Heart left ventricle (tissue), 13 donors: Measurements from ENCODE around the gene ZNF256.

ENCODE experiments used
- POLR2A ChIP-seq, 2 donors: fragments of 450-650 bp; IDR thresholded peaks; one replicate each; pipeline ENCODE4 v1.6.1; 2017; ENCODE audit warnings: antibody characterized with exemption in 2 of 2, mild to moderate bottlenecking in 2 of 2, moderate library complexity in 2 of 2
- TF ChIP-seq, protein P1 (sequence below), 12 donors: fragments of 200-600 bp; sonication (generic) in 4 of 12; IDR thresholded peaks; one replicate each; pipeline versions ENCODE4 v1.5.0 to v1.8.0; 2018 to 2022; ENCODE audit warnings: antibody characterized with exemption in 12 of 12, mild to moderate bottlenecking in 5 of 12
- donor health status: ischemic (EF 13 %, LVEDD 7.1; RV severe dilation, severe dysfunction).
- donor health status: DM: no; HTN: yes; CAD: no.
- donor health status: DM: no; HTN: no; CAD: no.
- donor health status: ischemic (EF 25% LVEDD 6.9; RV normal size, moderate dysfunction).
- donor health status: ischemic (EF 25% LVEDD 5.7; RV mildly dilated, moderate dysfunction).
- donor health status: ischemic (EF 35%, LVEDD 5.7; RV mildly dilated, moderate dysfunction).
- donor health status: nonischemic (EF 11% LVEDD 7.7; RV severe dilation, severe dysfunction).
- donor health status: DM: yes; HTN: yes; CAD: no.
- donor health status: PGD.
- donor health status: ischemic (EF 29% LVEDD 5.4; RV normal size, mild dysfunction).
- donor health status: nonischemic (EF 23%, LVEDD 6.1; RV moderate dilation, normal function).

DNA sequence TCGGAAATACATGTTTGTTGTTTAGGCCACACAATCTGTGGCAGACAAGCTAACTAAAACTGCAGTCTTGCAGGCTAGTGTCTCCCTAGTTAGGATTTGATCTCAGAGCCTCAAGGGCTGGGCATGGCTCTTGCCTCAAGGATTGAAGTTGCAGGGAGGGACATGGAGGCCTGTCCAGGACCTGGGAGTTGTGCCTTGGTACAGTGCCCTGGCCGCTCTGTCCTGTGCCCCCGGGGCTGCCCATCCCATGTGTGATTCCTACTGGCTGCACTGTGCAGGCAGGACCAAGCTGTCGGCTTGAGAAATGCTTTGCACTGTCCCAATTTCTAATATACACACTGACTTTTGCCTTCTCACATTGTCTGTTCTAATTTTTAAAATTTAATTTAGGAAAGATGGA is 7.5 kb upstream of the ZNF256 start:
- TF ChIP-seq, protein P1, sequence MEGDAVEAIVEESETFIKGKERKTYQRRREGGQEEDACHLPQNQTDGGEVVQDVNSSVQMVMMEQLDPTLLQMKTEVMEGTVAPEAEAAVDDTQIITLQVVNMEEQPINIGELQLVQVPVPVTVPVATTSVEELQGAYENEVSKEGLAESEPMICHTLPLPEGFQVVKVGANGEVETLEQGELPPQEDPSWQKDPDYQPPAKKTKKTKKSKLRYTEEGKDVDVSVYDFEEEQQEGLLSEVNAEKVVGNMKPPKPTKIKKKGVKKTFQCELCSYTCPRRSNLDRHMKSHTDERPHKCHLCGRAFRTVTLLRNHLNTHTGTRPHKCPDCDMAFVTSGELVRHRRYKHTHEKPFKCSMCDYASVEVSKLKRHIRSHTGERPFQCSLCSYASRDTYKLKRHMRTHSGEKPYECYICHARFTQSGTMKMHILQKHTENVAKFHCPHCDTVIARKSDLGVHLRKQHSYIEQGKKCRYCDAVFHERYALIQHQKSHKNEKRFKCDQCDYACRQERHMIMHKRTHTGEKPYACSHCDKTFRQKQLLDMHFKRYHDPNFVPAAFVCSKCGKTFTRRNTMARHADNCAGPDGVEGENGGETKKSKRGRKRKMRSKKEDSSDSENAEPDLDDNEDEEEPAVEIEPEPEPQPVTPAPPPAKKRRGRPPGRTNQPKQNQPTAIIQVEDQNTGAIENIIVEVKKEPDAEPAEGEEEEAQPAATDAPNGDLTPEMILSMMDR (IDR thresholded peaks at IDR 0.05): no peak
- TF ChIP-seq POLR2A (IDR thresholded peaks at IDR 0.05): no peak
